ENCODE results near the gene EN2.
A peak's percentile ranks its signal among the peaks of the same experiment; 100 is the strongest.

EN2 gene

GRCh38 chr7:155451840-155452239 lies 6.1 kb upstream of the EN2 start:
- DNase-seq = no peak

- DNase-seq = no peak
These were observed 5.2 kb upstream of the EN2 start for GRCh38 chr7:155452505-155453295.

GRCh38 chr7:155453296-155454182 lies 4.4 kb upstream of the EN2 start:
- DNase-seq = no peak

GRCh38 chr7:155454183-155455112 lies 3.5 kb upstream of the EN2 start:
- DNase-seq = no peak

- no peak for DNase-seq
These were observed 2.7 kb upstream of the EN2 start for GRCh38 chr7:155455132-155455693.

GRCh38 chr7:155455776-155456737 lies 1.9 kb upstream of the EN2 start:
- DNase-seq = no peak

GRCh38 chr7:155456738-155457543 lies 988 bp upstream of the EN2 start:
- DNase-seq = peak; percentile 85

GRCh38 chr7:155457544-155458110 lies 302 bp upstream of the EN2 start:
- DNase-seq = no peak

GRCh38 chr7:155458878-155459699 lies 1.2 kb downstream of the EN2 start:
- no peak for DNase-seq

- DNase-seq = no peak
These were observed 2.0 kb downstream of the EN2 start for GRCh38 chr7:155459700-155460461.

GRCh38 chr7:155460926-155461613 lies 3.1 kb downstream of the EN2 start:
- no peak for DNase-seq

GRCh38 chr7:155461631-155462030 lies 3.7 kb downstream of the EN2 start:
- no peak for DNase-seq

- no peak for DNase-seq
These were observed 4.3 kb downstream of the EN2 start for GRCh38 chr7:155462163-155462735.

- DNase-seq = no peak
These were observed 5.3 kb downstream of the EN2 start for GRCh38 chr7:155463114-155463811.

GRCh38 chr7:155464183-155464582 lies 6.3 kb downstream of the EN2 start:
- DNase-seq = no peak

GRCh38 chr7:155464948-155465739 lies 7.2 kb downstream of the EN2 start:
- no peak for DNase-seq

Measured in left hindlimb (tissue), 1 donor.